ENCODE data around the gene ZNF653. TPM values are rescaled to one million over a fixed set of nuclear protein-coding genes. Genes with fewer than 3 reads are reported as not detected.
"Not testable (repeated sequence)": the region's sequence is repeated elsewhere in the genome, so short reads cannot be mapped to it uniquely, and the experiment has no call there.

The ZNF653 gene
- total and polyA plus RNA-seq, 2 donors (not counting 3 experiments of a cell fraction or from before 2014, with no cell fraction given), result 7.0 to 8.7 TPM

DNA sequence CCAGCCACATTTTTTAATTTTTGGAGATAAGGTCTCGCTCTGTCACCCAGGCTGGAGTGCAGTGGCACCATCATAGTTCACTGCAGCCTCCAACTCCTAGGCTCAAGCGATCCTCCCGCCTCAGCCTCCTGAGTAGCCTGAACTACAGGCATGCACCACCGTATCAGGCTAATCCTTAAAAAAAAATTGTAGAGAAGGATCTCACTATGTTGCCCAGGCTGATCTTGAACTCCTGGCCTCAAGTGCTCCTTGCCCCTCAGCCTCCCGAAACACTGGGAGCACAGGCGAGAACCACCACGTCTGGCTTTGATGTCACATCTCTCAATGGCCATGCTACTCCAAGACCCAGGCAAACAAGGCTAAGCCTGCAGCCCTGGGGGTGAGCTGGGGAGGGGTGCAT is 49.0 kb downstream of the ZNF653 start:
- H3K79me2 ChIP-seq (ENCODE audit: control insufficient read depth, insufficient read depth, low read length), result no peaks in the 10 kb centered on the region
- intact Hi-C loops (cut with micrococcal nuclease) (no loop called here), dilution Hi-C loops (cut with MboI; ENCODE audit: extremely low pct_ligation_motif_present, low sequenced_read_pairs) (no loop called here)
- no peaks in the 10 kb centered on the region for H3K9me1 ChIP-seq (replicated peaks; ENCODE audit: control insufficient read depth, extremely low read depth, insufficient read depth, low read length)
- BruUV-seq (replicated peaks), result no TSS peak
- H3K36me3 ChIP-seq (ENCODE audit: control insufficient read depth in 2 of 2, extremely low read depth in 1 of 2, insufficient read depth in 2 of 2, low read length in 2 of 2), result no peaks in the 10 kb centered on the region
- no peaks in the 10 kb centered on the region for H4K20me1 ChIP-seq (replicated peaks; ENCODE audit: control insufficient read depth, extremely low read depth, insufficient read depth, low read length)
- H3K27ac ChIP-seq (ENCODE audit: insufficient read depth, low read depth, low read length), result no peak overlapping the region
- H2AFZ ChIP-seq (ENCODE audit: low read depth, low read length), result no peak overlapping the region
- no peak overlapping the region for H3K9ac ChIP-seq (replicated peaks; ENCODE audit: extremely low read depth, insufficient read depth, low read length)
- CTCF ChIA-PET, result no interaction called here
- no peak overlapping the region for H3K4me2 ChIP-seq (ENCODE audit: insufficient read depth, low read length)
- no peaks in the 10 kb centered on the region for H3K9me3 ChIP-seq (replicated peaks; ENCODE audit: control insufficient read depth, insufficient read depth, low read length)
- DNase-seq (ENCODE audit: low read depth, low spot score), result no peak
- no peak overlapping the region for H3K4me3 ChIP-seq (replicated peaks in 1 of 3; ENCODE audit: insufficient read depth in 1 of 3, low read depth in 1 of 3, low read length in 3 of 3)
- no peak for TF ChIP-seq MYC (IDR thresholded peaks at IDR 0.05; ENCODE audit: low read depth, low read length)
- no peak for TF ChIP-seq MAX (IDR thresholded peaks at IDR 0.05; ENCODE audit: insufficient read depth, insufficient read length)
- TF ChIP-seq GATA2 (IDR thresholded peaks at IDR 0.05; ENCODE audit: insufficient read depth, insufficient read length, low read depth, low read length), result no peak
- TF ChIP-seq CTCF (IDR thresholded peaks at IDR 0.05; ENCODE audit: extremely low read depth in 1 of 2, insufficient read depth in 1 of 2, low read depth in 1 of 2, low read length in 2 of 2), result no peak
- TF ChIP-seq EZH2 (IDR thresholded peaks at IDR 0.05; ENCODE audit: borderline replicate concordance, low read depth, low read length, severe bottlenecking), result no peak
- no peak for TF ChIP-seq POLR2A (IDR thresholded peaks at IDR 0.05; ENCODE audit: low read depth, low read length)
- no peak for TF ChIP-seq FOS (IDR thresholded peaks at IDR 0.05; ENCODE audit: borderline replicate concordance, insufficient read depth, low read length)
- TF ChIP-seq JUN (IDR thresholded peaks at IDR 0.05; ENCODE audit: borderline replicate concordance, insufficient read depth, insufficient read length, low read depth), result no peak
- no peak for TF ChIP-seq POLR2AphosphoS5 (IDR thresholded peaks at IDR 0.05; ENCODE audit: insufficient read depth, low read depth, low read length)
- H3K4me1 ChIP-seq (ENCODE audit: control insufficient read depth, extremely low read depth, insufficient read depth, low read length), result no peaks in the 10 kb centered on the region
- no peak for FAIRE-seq
- POLR2A ChIA-PET, result no interaction called here
- no peaks in the 10 kb centered on the region for H3K27me3 ChIP-seq (ENCODE audit: control insufficient read depth in 2 of 2, insufficient read depth in 2 of 2, low read length in 2 of 2)

GRCh38 chr19:11455233-11455554 is 50.4 kb downstream of the ZNF653 start:
- H2AFZ ChIP-seq (ENCODE audit: low read depth, low read length); H3K9me3 ChIP-seq (replicated peaks; ENCODE audit: control insufficient read depth, insufficient read depth, low read length); H3K4me1 ChIP-seq (ENCODE audit: control insufficient read depth, extremely low read depth, insufficient read depth, low read length); H4K20me1 ChIP-seq (replicated peaks; ENCODE audit: control insufficient read depth, extremely low read depth, insufficient read depth, low read length); H3K9ac ChIP-seq (replicated peaks; ENCODE audit: extremely low read depth, insufficient read depth, low read length); BruUV-seq (replicated peaks); H3K4me2 ChIP-seq (ENCODE audit: insufficient read depth, low read length); dilution Hi-C loops (cut with MboI; ENCODE audit: extremely low pct_ligation_motif_present, low sequenced_read_pairs); H3K79me2 ChIP-seq (ENCODE audit: control insufficient read depth, insufficient read depth, low read length); H3K4me3 ChIP-seq (replicated peaks in 1 of 3; ENCODE audit: insufficient read depth in 1 of 3, low read depth in 1 of 3, low read length in 3 of 3); FAIRE-seq; H3K9me1 ChIP-seq (replicated peaks; ENCODE audit: control insufficient read depth, extremely low read depth, insufficient read depth, low read length); H3K27me3 ChIP-seq (ENCODE audit: control insufficient read depth in 2 of 2, insufficient read depth in 2 of 2, low read length in 2 of 2); H3K36me3 ChIP-seq (ENCODE audit: control insufficient read depth in 2 of 2, extremely low read depth in 1 of 2, insufficient read depth in 2 of 2, low read length in 2 of 2); DNase-seq (ENCODE audit: low read depth, low spot score); H3K27ac ChIP-seq (ENCODE audit: insufficient read depth, low read depth, low read length); intact Hi-C loops (cut with micrococcal nuclease); POLR2A ChIA-PET: not testable (repeated sequence)
- CTCF ChIA-PET, result interaction anchor here (0.7 to 1.3 kb wide), 2 partner anchors 27 to 161 kb away, joined by 3 to 5 read pairs; no protein-coding TSS in a partner anchor
